Activated CD4-positive, CD25-positive, alpha-beta regulatory T cell treated with anti-CD3 and anti-CD28 coated beads, Interleukin-2, amount 50 U/mL, for 24 hours (primary cell): ENCODE data around the gene ARL14EPL.

Experiments
- ATAC-seq, 2 donors: fragments of 150-1000 bp; cut with Tn5 transposase; one replicate each; pipeline ENCODE4 v1.10.0; 2021; ENCODE audit warnings: mild to moderate bottlenecking in 1 of 2, moderate library complexity in 1 of 2

ARL14EPL gene

GRCh38 chr5:116032094-116032517, at the start of gene ARL14EPL:
Gene ARL14EPL, plus strand, starts transcription at chr5:116032472. Its CDS starts 18,994 bp downstream, at chr5:116051466.
- peak; percentile 35 to 53 for ATAC-seq

GRCh38 chr5:115983519-115983918, 48.8 kb upstream of the ARL14EPL start:
- ATAC-seq = no peak

GRCh38 chr5:115985802-115986757, 46.2 kb upstream of the ARL14EPL start:
- ATAC-seq = no peak

- no peak for ATAC-seq
Observed at GRCh38 chr5:115988002-115988401, 44.3 kb upstream of the ARL14EPL start.

- ATAC-seq = no peak
Observed at GRCh38 chr5:115992848-115993350, 39.4 kb upstream of the ARL14EPL start.

- ATAC-seq = no peak
Observed at GRCh38 chr5:115995351-115995750, 36.9 kb upstream of the ARL14EPL start.

GRCh38 chr5:116002116-116002906, 30.0 kb upstream of the ARL14EPL start:
- no peak for ATAC-seq

- no peak for ATAC-seq
Observed at GRCh38 chr5:116004248-116004647, 28.0 kb upstream of the ARL14EPL start.

GRCh38 chr5:116009806-116010205, 22.5 kb upstream of the ARL14EPL start:
- no peak for ATAC-seq

GRCh38 chr5:116011046-116011445, 21.2 kb upstream of the ARL14EPL start:
- no peak for ATAC-seq

GRCh38 chr5:116013207-116013785, 19.0 kb upstream of the ARL14EPL start:
- no peak for ATAC-seq

- no peak for ATAC-seq
Observed at GRCh38 chr5:116013936-116014335, 18.3 kb upstream of the ARL14EPL start.

- ATAC-seq = no peak
Observed at GRCh38 chr5:116023619-116024018, 8.7 kb upstream of the ARL14EPL start.

- ATAC-seq = no peak
Observed at GRCh38 chr5:116025866-116026265, 6.4 kb upstream of the ARL14EPL start.

GRCh38 chr5:116032991-116033390, 719 bp downstream of the ARL14EPL start:
- no peak for ATAC-seq

- no peak for ATAC-seq
Observed at GRCh38 chr5:116035123-116035522, 2.9 kb downstream of the ARL14EPL start.

- no peak for ATAC-seq
Observed at GRCh38 chr5:116037236-116037822, 5.1 kb downstream of the ARL14EPL start.

- ATAC-seq = no peak
Observed at GRCh38 chr5:116038817-116039216, 6.5 kb downstream of the ARL14EPL start.

GRCh38 chr5:116042375-116042774, 10.1 kb downstream of the ARL14EPL start:
- ATAC-seq = no peak

GRCh38 chr5:116044073-116044472, 11.8 kb downstream of the ARL14EPL start:
- no peak for ATAC-seq

- ATAC-seq = no peak
Observed at GRCh38 chr5:116045821-116046220, 13.5 kb downstream of the ARL14EPL start.

- no peak for ATAC-seq
Observed at GRCh38 chr5:116046261-116046660, 14.0 kb downstream of the ARL14EPL start.

GRCh38 chr5:116046823-116047222, 14.6 kb downstream of the ARL14EPL start:
- no peak for ATAC-seq
